Right cardiac atrium (tissue), 5 donors: ENCODE data around the gene SHF. TPM values are rescaled to one million over a fixed set of nuclear protein-coding genes. Genes with fewer than 3 reads are reported as not detected.

Experiments
- ATAC-seq, 2 donors: fragments of 200-7000 bp; cut with Tn5 transposase; one replicate each; pipeline versions ENCODE4 v1.8.0 to v1.9.1; 2020; ENCODE audit warnings: moderate library complexity in 2 of 2, mild to moderate bottlenecking in 1 of 2
- DNase-seq, 3 donors: peaks; one replicate each; pipeline ENCODE4 v3.0.0-alpha.2; 2020
- H3K27ac ChIP-seq: one replicate; pipeline ENCODE4 v1.5.1; 2013; ENCODE audit warnings: mild to moderate bottlenecking, low read length, control low read depth, moderate library complexity
- H3K27me3 ChIP-seq: one replicate; pipeline ENCODE4 v1.6.1; 2013; ENCODE audit not compliant: control insufficient read depth, insufficient read depth
- H3K4me1 ChIP-seq: one replicate; pipeline ENCODE4 v1.6.1; 2013; ENCODE audit warnings: low read length; ENCODE audit not compliant: control insufficient read depth, insufficient read depth
- H3K4me3 ChIP-seq: one replicate; pipeline ENCODE4 v1.5.1; 2013; ENCODE audit warnings: low read length, control low read depth
- H3K9me3 ChIP-seq: one replicate; pipeline ENCODE4 v1.6.1; 2013; ENCODE audit warnings: low read length; ENCODE audit not compliant: control insufficient read depth
- WGBS: extraction: QIAGEN DNeasy Blood & Tissue Kit; methylation state at CpG from one replicate; pipeline ENCODE4 v1.1.7; 2013; 5-methylcytosine and 5-hydroxymethylcytosine counted together
- intact Hi-C, 4 donors: fragments of 100-400 bp; cut with DNase I; formaldehyde crosslinking; loops; one replicate each; pipeline versions ENCODE4 v1.11.0 to v1.14.0; 2022 to 2023
- polyA plus RNA-seq: library from polyadenylated mRNA; stranded (reverse); fragments of 200-250 nt; gene quantifications from one replicate; pipeline ENCODE4 v1.2.3, GENCODE V29; 2013
- total RNA-seq, 4 donors: library from RNA; stranded (reverse); fragmentation: NEBNext Ultra II Directional; extraction: Animal tissue kit (Norgen Biotek cat#: 25700); gene quantifications; one replicate each; pipeline ENCODE4 v1.2.1, GENCODE V29; 2021
- donor health status: healthy with polysubstance abuse.
- donor health status: DM: no; HTN: yes; CAD: no.
- donor health status: DM: no; HTN: no; CAD: no.
- donor health status: DM: no; HTN: yes; CAD: no; lungs with severe emphysema.
- donor health status: DM: yes; HTN: yes; CAD: no.

SHF gene
- total and polyA plus RNA-seq, 5 donors, result 8.1 to 13.2 (median 9.5) TPM

DNA sequence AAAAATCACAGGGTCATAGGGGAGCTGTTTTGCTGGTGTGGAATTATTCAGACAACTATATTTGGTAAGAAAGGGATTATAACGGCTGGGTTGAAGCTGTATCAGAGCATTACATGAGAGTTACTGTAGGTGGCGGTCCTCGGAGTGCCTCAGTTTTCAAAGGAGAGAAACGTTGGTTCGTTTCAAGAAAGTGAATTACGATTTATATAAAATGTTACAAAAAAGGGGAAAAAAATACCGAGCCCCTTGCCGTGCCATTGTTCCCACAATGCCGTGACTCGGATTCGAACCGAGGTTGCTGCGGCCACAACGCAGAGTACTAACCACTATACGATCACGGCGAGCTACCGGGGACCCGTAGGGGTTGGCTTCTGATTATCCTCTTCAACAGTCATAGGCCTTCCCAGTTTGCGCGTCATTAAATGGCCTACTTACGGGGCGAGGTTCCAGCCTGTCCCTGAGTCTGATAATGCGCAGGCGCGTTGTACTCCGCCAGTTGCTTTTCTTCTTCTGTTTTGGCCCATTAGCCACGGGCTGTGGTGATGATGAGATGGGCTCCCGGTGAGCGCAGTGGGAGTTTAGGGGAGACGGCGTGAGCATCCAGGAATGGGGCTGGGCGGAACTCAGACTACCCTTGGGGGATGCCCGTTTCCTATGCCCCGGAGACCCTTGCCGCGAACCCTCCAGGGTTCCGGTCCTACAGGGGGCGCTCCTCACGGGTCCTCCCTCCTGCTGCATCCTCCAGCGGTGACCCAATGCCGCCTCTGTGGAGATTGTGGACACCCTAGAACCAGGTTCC, 10.8 kb upstream of the SHF start:
- ATAC-seq, result peak; percentile 88 to 90
- Histone ChIP-seq H3K27ac (peak overlapping the region; percentile 95), H3K4me1 (peaks cover 2% of the 10 kb centered on the region), H3K4me3 (peak overlapping the region; percentile 79), H3K27me3 (no peaks in the 10 kb centered on the region), H3K9me3 (no peaks in the 10 kb centered on the region)
- under 1% methylated on average over 42 of the region's 42 CpGs for WGBS
- intact Hi-C loops, result loop anchor here in 1 of 4 donors (2.0 kb wide), 1 partner anchor 204 kb away; a partner anchor contains a TSS
- peak; percentile 94 to 97 (median 96) for DNase-seq

DNA sequence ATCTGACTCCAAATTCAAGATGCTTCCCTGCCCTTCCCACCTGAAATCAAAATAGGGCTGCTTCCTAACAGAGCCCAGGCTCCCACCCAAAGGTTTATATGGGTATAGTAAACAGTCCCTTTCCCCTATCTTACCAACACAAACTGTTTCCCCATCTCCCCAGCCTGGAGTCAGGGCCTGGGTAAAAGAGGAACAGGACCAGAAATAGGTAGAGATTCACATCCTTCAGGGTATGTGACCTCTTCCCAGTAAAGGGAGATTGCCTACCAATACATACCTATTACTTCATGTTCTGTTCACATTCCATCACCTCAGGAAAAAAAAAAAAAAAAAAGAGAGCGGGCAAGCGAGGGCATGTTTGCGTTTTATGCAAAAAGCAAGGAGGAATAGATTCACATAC, 9.7 kb upstream of the SHF start:
- Histone ChIP-seq H3K4me3 (no peak overlapping the region), H3K4me1 (no peaks in the 10 kb centered on the region), H3K9me3 (no peaks in the 10 kb centered on the region), H3K27ac (no peak overlapping the region), H3K27me3 (no peaks in the 10 kb centered on the region)
- WGBS, result 83% methylated on average over 3 of the region's 3 CpGs
- DNase-seq (no peak), ATAC-seq (no peak)
- intact Hi-C loops, result no loop called here

DNA sequence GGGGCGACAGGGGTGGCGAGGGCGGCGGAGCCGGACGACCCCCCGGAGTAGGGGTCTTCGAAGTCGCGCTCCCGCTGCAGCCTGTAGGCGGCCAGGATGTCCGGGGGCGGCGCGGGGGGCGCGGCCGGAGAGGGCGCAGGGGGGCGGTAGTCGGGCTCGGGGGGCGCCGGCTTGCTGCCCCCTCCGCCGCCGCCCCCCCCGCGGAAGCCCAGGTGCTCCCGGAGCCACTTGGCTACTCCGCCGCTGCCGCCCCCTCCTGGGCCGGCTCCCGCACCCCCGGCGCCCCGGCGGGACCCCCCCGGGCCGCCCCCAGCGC, 230 bp downstream of the SHF start:
- H3K9me3 ChIP-seq, result no peaks in the 10 kb centered on the region
- intact Hi-C loops, result no loop called here
- whole genome bisulfite sequencing, result 2% methylated on average over 42 of the region's 43 CpGs
- ATAC-seq, result peak in 1 of 2 donors; percentile 2
- no peak overlapping the region for H3K27ac ChIP-seq
- H3K4me1 ChIP-seq, result peaks cover 5% of the 10 kb centered on the region
- DNase-seq, result no peak
- H3K4me3 ChIP-seq, result peak overlapping the region; percentile 94
- no peaks in the 10 kb centered on the region for H3K27me3 ChIP-seq

DNA sequence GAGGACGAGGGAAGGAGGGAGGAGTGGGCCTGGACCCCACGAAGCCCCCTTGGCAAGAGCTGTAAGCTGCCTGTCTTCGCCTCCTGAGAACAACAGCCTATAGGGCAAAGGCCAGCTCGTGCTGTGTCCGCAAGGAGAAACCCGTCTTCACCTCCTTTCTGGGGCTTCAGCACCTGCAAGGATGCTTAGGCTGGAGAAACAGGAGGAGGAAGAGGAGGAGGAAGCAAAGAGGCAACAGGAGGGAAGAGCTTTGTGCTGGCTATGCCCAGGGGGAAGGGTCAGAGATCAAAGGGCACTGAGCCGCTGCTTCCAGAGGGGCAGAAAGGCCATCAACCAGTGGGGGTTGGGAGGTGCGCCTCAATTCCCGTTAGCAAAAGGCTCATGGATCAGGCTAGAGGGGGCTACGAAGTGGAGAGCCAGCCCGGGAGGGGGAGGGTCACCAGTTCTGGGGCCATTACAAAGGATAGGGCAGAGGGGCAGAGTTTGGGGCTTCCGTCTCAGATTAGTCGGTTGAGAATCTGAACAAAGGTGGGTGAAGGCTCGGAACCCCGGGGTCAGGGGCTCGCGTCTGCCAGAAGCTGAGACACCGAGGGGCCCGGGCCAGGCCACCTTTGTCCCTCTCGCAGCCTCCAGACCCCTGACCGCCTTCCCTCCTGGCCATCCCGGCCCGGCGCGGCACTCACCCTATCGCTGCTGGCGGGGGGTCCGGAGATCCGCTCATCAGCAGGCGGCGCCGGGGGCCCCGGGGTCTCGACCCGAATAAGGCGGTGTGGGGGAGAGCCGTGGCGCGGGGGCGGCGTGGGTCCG, 792 bp downstream of the SHF start:
- 10% methylated on average over 42 of the region's 42 CpGs for WGBS
- DNase-seq (peak in 1 of 3 donors; percentile 68), ATAC-seq (peak; percentile 7 to 27)
- Histone ChIP-seq H3K9me3 (no peaks in the 10 kb centered on the region), H3K27ac (peak overlapping the region; percentile 32), H3K4me1 (peaks cover 5% of the 10 kb centered on the region), H3K27me3 (no peaks in the 10 kb centered on the region), H3K4me3 (peak overlapping the region; percentile 94)
- intact Hi-C loops, result no loop called here

DNA sequence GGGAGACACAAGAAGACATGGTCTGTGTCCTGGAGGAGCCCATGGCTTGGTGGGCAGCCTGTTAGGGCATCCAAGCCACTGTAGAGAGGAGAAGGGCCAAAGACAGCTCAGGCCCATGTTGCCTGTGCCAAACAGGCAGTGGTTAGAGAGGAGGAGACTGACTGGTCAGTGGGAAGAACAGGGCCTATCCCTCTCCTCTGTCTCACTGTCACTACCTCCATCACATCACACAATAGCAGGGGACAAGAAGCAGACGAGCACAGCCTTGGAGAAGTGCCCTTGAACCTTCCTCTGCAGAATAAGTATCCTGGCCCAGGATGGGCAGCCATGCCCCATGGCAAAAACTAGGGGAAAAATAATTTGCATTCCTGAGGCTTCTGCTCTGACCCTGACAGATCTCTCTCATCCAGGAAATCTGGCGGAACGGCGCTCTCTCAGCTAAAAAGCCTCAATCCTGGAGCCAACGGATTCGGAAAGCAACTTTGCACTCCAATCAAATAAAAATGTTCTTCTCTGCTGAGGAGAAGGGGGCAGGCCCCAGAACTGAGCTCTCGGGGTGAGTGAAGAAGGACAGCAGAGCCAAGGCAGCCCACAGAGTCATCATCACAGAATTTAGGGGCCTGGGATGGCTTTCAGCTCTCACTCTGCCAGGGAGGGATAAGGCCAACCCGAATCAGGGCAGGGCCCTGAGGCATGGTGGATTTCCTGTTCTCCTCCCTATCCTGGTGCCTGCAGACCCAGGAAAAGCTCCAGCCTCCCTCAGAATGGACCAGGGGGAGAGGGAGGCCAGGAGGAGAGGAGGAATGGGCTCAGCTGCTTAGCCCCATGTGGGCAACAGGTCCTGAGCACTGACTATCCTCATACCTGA, 1.6 kb downstream of the SHF start:
- intact Hi-C loops, result no loop called here
- H3K9me3 ChIP-seq, result no peaks in the 10 kb centered on the region
- H3K27ac ChIP-seq, result peak overlapping the region; percentile 25
- 41% methylated on average over 8 of the region's 8 CpGs for WGBS
- H3K27me3 ChIP-seq, result no peaks in the 10 kb centered on the region
- H3K4me3 ChIP-seq, result no peak overlapping the region
- H3K4me1 ChIP-seq, result peaks cover 5% of the 10 kb centered on the region
- DNase-seq (no peak), ATAC-seq (peak; percentile 52 to 54)

- WGBS, result 93% methylated on average over 3 of the region's 3 CpGs
- Histone ChIP-seq H3K9me3 (no peaks in the 10 kb centered on the region), H3K4me1 (peaks cover 5% of the 10 kb centered on the region), H3K27me3 (no peaks in the 10 kb centered on the region), H3K27ac (no peak overlapping the region), H3K4me3 (no peak overlapping the region)
- no peak for ATAC-seq
- intact Hi-C loops, result no loop called here
- no peak for DNase-seq
These were observed 2.5 kb downstream of the SHF start for GRCh38 chr15:45185069-45185779.

- DNase-seq (no peak), ATAC-seq (no peak)
- Histone ChIP-seq H3K4me3 (no peak overlapping the region), H3K9me3 (no peaks in the 10 kb centered on the region), H3K27me3 (no peaks in the 10 kb centered on the region), H3K4me1 (peaks cover 5% of the 10 kb centered on the region), H3K27ac (no peak overlapping the region)
- intact Hi-C loops, result no loop called here
- 84% methylated on average over 9 of the region's 9 CpGs for WGBS
These were observed 3.2 kb downstream of the SHF start for GRCh38 chr15:45184562-45185041.

- Histone ChIP-seq H3K4me3 (no peak overlapping the region), H3K27me3 (no peaks in the 10 kb centered on the region), H3K4me1 (peaks cover 5% of the 10 kb centered on the region), H3K27ac (no peak overlapping the region), H3K9me3 (no peaks in the 10 kb centered on the region)
- intact Hi-C loops, result no loop called here
- WGBS, result 85% methylated on average over 2 of the region's 2 CpGs
- ATAC-seq (no peak), DNase-seq (no peak)
These were observed 4.3 kb downstream of the SHF start for GRCh38 chr15:45183511-45183910.

DNA sequence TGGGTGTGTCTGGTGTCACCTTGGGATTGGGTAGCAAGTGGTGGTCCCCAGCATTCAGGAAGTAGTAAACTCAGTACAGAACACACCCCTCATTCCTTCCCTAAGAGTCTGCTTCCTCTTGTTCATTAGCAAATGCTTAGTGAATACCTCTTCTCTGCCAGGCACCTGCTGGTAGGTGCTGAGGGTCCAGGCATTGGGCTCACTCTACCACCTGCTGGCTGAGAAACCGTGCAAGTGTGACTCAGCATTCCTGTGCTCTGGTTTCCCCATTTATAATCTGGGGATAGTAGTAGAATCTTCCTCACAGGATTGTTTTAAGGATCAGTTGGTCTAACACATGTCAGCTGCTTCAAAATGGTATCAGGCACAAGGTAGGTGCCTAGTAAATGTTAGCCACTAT, 4.8 kb downstream of the SHF start:
- ATAC-seq, result no peak
- DNase-seq, result no peak
- WGBS, result 38% methylated on average over 1 of the region's 1 CpG
- H3K4me3 ChIP-seq, result no peak overlapping the region
- intact Hi-C loops, result no loop called here
- no peaks in the 10 kb centered on the region for H3K27me3 ChIP-seq
- no peak overlapping the region for H3K27ac ChIP-seq
- peaks cover 5% of the 10 kb centered on the region for H3K4me1 ChIP-seq
- H3K9me3 ChIP-seq, result no peaks in the 10 kb centered on the region

- 82% methylated on average over 9 of the region's 9 CpGs for WGBS
- Histone ChIP-seq H3K4me1 (peaks cover 5% of the 10 kb centered on the region), H3K27me3 (no peaks in the 10 kb centered on the region), H3K4me3 (no peak overlapping the region), H3K9me3 (no peaks in the 10 kb centered on the region), H3K27ac (no peak overlapping the region)
- intact Hi-C loops, result no loop called here
- DNase-seq (no peak), ATAC-seq (no peak)
These were observed 6.1 kb downstream of the SHF start for GRCh38 chr15:45181491-45182285.
